A549 treated with Mapracorat at 1 μM for 4 hours (cell line): ENCODE measurements around the gene NPC1L1. TPM values are rescaled to one million over a fixed set of nuclear protein-coding genes. Genes with fewer than 3 reads are reported as not detected.

Experiments
- total RNA-seq: library from RNA; stranded (reverse); fragments of 200-300 nt; extraction: Qiagen RNA extraction; gene quantifications from 5 replicates; pipeline ENCODE4 v1.2.3, GENCODE V29; 2022

NPC1L1 gene
- total RNA-seq = 0.02 to 0.10 TPM (median 0.08 TPM) in 5 replicates

GRCh38 chr7:44541028-44541869 lies at the start of gene NPC1L1:
Gene NPC1L1 (minus strand): TSS chr7:44541330. CDS start chr7:44541259, 71 bp downstream.

GRCh38 chr7:44581879-44582603 lies 40.9 kb upstream of the NPC1L1 start, which contains the start of gene TMED4:
Gene TMED4 (minus strand): TSS chr7:44582231. CDS start chr7:44582206, 25 bp downstream.

GRCh38 chr7:44573464-44574286 lies 32.5 kb upstream of the NPC1L1 start, which contains the start of gene DDX56:
Gene DDX56 (minus strand): TSS chr7:44573908. CDS start chr7:44573895, 13 bp downstream.

GRCh38 chr7:44490351-44491200 lies 50.6 kb downstream of the NPC1L1 start, which contains the start of gene NUDCD3:
Gene NUDCD3 (minus strand): TSS chr7:44490658. CDS start chr7:44490600, 58 bp downstream.

Other genes starting within 250 kb of the NPC1L1 start
- gene CAMK2B, start 215.7 kb downstream of the NPC1L1 start, total RNA-seq = 0.12 to 0.58 TPM (median 0.23 TPM) in 5 replicates
- 45.8 to 67.0 TPM (median 55.8 TPM) in 5 replicates for gene NUDCD3, start 50.7 kb downstream of the NPC1L1 start, total RNA-seq
- gene DDX56, start 32.6 kb upstream of the NPC1L1 start, total RNA-seq = 108 to 138 TPM (median 113 TPM) in 5 replicates
- 47.0 to 54.2 TPM (median 53.0 TPM) in 5 replicates for gene TMED4, start 40.9 kb upstream of the NPC1L1 start, total RNA-seq
- gene OGDH, start 65.3 kb upstream of the NPC1L1 start, total RNA-seq = 27.3 to 30.9 TPM (median 28.5 TPM) in 5 replicates
- 22.9 to 33.2 TPM (median 30.9 TPM) in 5 replicates for gene ZMIZ2, start 207.5 kb upstream of the NPC1L1 start, total RNA-seq